ENCODE measurements around the gene HSPA4. TPM values are rescaled to one million over a fixed set of nuclear protein-coding genes. Genes with fewer than 3 reads are reported as not detected.
"Not testable (repeated sequence)": the region's sequence is repeated elsewhere in the genome, so short reads cannot be mapped to it uniquely, and the experiment has no call there.

HSPA4 gene
- total and polyA plus RNA-seq, 5 experiments from 2014 or later: 32.8 to 73.3 (median 40.4) TPM

DNA sequence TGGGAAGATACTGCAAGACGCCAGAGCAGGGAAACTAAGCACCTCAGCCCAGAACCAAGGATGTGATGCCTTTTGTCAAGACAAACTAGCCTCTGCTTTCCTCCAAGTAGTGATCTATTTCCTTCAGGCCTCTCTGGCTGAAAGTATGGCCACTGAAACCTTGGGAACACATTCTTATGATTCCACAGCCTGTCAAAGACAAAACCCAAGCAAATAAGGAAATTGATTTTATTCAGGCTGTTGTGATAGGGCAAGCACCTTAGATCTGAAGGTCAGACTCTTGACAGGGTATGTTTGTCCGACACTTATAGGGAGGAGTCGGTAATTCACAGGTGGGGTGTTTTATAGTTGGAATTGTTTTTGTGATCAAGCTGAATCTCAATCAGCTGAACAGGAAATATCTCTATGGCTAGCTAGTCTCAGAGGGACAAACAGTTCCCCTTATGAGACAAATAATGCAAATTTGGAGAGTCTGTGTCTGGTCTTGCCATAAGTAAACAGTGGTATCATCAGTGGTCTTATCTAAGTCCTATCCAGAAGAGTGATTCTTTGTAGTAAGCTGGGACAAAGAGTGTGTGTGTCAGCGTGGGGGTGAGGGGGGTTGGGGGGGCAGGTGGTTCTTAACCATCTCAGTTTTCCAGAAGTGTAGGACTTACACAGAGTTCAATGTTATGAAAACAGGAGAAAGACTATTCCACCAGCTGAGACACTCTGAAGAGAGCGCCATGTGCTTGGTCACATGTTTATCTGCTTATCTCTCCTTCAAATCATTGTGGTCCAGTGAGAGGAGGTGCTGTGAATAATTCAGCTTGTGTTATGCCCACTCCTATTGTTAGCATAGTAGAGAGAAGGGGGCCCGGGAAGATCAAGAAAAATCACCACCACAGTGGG is 18.7 kb upstream of the HSPA4 start:
- Mint-ChIP-seq H3K27ac (peak overlapping the region in 3 of 10 donors; percentile 11 to 79 (median 29)), H3K27me3 (peaks cover 0 to 17% (median 3%) of the 10 kb centered on the region in 5 donors), H3K4me3 (peak overlapping the region in 1 of 10 donors; percentile 56), H3K4me1 (peaks cover 0 to 37% (median 0%) of the 10 kb centered on the region in 4 donors), H3K9me3 (peaks cover 0 to 1% (median 0%) of the 10 kb centered on the region in 9 donors), H3K36me3 (no peaks in the 10 kb centered on the region)
- POLR2A ChIA-PET: interaction anchor here (1.0 to 1.6 kb wide), 2 partner anchors 18 to 70 kb away, joined by 3 to 15 read pairs; partner anchors contain the start of genes AFF4 and HSPA4
- DNase-seq: no peak
- peak in 1 of 2 donors; percentile 44 for ATAC-seq

DNA sequence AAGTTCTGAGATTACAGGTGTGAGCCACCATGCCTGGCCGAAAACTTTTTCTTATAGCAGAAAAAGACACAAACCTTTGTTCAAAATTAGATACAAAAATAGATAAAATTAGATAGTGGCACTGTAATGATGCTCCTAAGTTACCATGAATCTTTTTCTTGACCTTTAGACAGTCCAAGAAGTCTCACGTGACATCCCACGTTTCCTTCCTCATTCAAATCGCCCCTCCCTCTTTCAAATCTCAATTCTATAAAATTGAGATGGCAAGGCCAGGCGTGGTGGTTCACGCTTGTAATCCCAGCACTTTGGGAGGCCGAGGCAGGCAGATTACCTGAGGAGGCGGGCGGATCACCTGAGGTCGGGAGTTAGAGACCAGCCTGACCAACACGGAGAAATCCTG is 17.7 kb upstream of the HSPA4 start:
- peak overlapping the region in 1 of 10 donors; percentile 41 for H3K27ac Mint-ChIP-seq
- H3K27me3 Mint-ChIP-seq: peaks cover 0 to 17% (median 3%) of the 10 kb centered on the region in 5 donors
- H3K36me3 Mint-ChIP-seq: no peaks in the 10 kb centered on the region
- H3K4me1 Mint-ChIP-seq: peaks cover 0 to 37% (median 0%) of the 10 kb centered on the region in 4 donors
- no peak overlapping the region for H3K4me3 Mint-ChIP-seq
- POLR2A ChIA-PET: interaction anchor here (1.0 to 1.6 kb wide), 2 partner anchors 17 to 18 kb away, joined by 3 to 15 read pairs; partner anchors contain the start of gene HSPA4
- no peak for ATAC-seq
- DNase-seq: no peak
- H3K9me3 Mint-ChIP-seq: peaks cover 0 to 1% (median 0%) of the 10 kb centered on the region in 9 donors

DNA sequence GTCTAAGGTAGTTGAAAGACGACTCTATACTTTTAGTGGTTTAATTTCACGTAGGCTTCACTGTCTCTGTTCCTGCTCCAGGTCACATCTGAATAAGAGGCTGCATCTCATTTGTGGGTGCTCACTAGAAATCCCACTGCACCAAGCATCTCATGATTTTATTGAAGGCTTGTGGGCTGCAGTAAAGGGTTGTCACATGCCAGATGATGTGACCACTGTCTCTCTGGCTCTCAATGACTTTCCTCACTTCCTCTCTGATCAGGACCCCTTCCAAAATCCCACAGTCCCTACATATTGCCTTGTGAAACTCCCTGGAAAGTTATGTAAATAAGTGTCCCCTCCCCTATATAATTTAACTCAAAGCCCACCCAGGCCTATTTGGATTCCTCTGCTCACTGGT is 16.6 kb upstream of the HSPA4 start:
- H3K27ac Mint-ChIP-seq: peak overlapping the region in 1 of 10 donors; percentile 20
- ATAC-seq (no peak), DNase-seq (no peak)
- peaks cover 0 to 1% (median 0%) of the 10 kb centered on the region in 9 donors for H3K9me3 Mint-ChIP-seq
- H3K4me3 Mint-ChIP-seq: no peak overlapping the region
- peaks cover 0 to 33% (median 0%) of the 10 kb centered on the region in 4 donors for H3K4me1 Mint-ChIP-seq
- H3K27me3 Mint-ChIP-seq: peaks cover 0 to 17% (median 3%) of the 10 kb centered on the region in 5 donors
- POLR2A ChIA-PET: interaction anchor here (1.0 kb wide), 1 partner anchor 17 kb away, joined by 3 read pairs; the partner anchor contains the start of gene HSPA4
- H3K36me3 Mint-ChIP-seq: no peaks in the 10 kb centered on the region

DNA sequence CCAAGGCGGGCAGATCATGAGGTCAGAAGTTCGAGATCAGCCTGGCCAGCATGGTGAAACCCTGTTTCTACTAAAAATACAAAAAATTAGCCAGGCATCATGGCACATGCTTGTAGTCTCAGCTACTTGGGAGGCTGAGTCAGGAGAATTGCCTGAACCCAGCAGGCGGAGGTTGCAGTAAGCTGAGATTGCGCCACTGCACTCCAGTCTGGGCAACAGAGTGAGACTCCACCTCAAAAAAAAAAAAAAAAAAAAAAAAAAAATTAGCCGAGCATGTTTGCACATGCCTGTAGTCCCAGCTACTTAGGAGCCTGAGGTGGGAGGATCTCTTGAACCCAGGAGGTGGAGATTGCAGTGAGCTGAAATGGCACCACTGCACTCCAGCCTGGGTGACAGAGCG is 15.1 kb upstream of the HSPA4 start:
- not testable (repeated sequence) for DNase-seq, H3K27ac Mint-ChIP-seq, H3K9me3 Mint-ChIP-seq, H3K36me3 Mint-ChIP-seq, H3K4me3 Mint-ChIP-seq, ATAC-seq
- H3K27me3 Mint-ChIP-seq: peaks cover 0 to 17% (median 3%) of the 10 kb centered on the region in 5 donors
- POLR2A ChIA-PET: interaction anchor here (0.6 kb wide), 2 partner anchors 9 to 15 kb away, joined by 4 read pairs; partner anchors contain the start of gene HSPA4
- H3K4me1 Mint-ChIP-seq: peaks cover 0 to 28% (median 0%) of the 10 kb centered on the region in 4 donors

DNA sequence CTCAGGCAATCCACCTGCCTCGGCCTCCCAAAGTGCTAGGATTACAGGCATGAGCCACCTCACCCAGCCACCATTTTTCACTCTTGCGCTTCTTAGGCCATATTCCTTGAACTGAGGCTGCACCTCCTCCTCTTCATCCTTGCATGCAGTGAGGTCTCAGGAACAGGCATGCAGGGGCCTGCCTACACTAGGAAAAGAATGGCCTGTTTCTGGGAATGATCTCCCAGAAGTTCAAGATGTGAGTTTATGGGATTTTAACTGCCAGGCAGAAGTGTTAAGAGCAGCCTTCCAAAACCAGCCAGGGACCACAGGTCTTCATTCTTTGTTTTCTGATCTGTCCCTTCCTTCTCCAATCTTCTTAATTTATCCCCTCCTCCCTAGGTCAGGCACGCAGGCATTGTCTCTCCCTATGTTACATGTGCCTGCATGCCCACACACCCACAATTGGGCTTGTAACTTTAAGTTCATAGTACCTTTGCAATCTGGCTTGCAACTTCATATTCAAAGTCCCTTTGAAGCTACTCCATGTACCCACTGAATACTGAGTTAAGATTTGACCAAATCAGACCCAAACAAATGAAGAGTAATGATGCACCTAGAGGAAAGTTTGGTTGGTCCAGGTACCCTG is 10.5 kb upstream of the HSPA4 start:
- Mint-ChIP-seq H3K9me3 (no peaks in the 10 kb centered on the region), H3K4me3 (no peak overlapping the region)

DNA sequence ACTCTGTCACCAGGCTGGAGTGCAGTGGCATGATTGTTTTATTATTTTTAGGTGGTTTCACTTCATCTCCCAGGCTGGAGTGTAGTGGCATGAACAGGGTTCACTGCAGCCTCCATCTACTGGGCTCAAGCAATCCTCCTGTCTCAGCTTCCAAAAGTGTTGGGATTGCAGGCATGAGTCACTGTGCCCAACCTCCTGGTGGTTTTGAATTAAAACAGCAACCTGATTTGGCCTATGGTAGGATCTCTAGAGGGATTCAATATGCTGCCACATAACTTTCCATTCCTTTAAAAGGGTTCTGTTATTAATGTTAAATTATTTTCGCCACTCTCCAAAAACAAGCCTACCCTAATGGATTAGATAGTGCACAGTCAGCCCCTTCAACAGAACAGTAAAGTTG is 9.9 kb upstream of the HSPA4 start:
- ATAC-seq: no peak
- Mint-ChIP-seq H3K4me3 (no peak overlapping the region), H3K9me3 (no peaks in the 10 kb centered on the region), H3K4me1 (peaks cover 0 to 2% (median 0%) of the 10 kb centered on the region in 4 donors), H3K36me3 (no peaks in the 10 kb centered on the region), H3K27me3 (no peaks in the 10 kb centered on the region), H3K27ac (no peak overlapping the region)
- no peak for DNase-seq
- POLR2A ChIA-PET: interaction anchor here (1.9 kb wide), 1 partner anchor 9 kb away, joined by 4 read pairs; the partner anchor contains the start of gene HSPA4

More for the DNA sequence above, 10.5 kb upstream of the HSPA4 start:
- Mint-ChIP-seq H3K27ac (peak overlapping the region in 2 of 10 donors; percentile 31 to 45), H3K4me1 (peaks cover 0 to under 1% (median 0%) of the 10 kb centered on the region in 4 donors), H3K27me3 (peaks cover 0 to 2% (median 0%) of the 10 kb centered on the region in 5 donors), H3K36me3 (no peaks in the 10 kb centered on the region)
- POLR2A ChIA-PET: interaction anchor here (0.7 to 1.9 kb wide), 2 partner anchors 10 to 14 kb away, joined by 4 read pairs; partner anchors contain the start of gene HSPA4
- ATAC-seq (no peak), DNase-seq (no peak)

DNA sequence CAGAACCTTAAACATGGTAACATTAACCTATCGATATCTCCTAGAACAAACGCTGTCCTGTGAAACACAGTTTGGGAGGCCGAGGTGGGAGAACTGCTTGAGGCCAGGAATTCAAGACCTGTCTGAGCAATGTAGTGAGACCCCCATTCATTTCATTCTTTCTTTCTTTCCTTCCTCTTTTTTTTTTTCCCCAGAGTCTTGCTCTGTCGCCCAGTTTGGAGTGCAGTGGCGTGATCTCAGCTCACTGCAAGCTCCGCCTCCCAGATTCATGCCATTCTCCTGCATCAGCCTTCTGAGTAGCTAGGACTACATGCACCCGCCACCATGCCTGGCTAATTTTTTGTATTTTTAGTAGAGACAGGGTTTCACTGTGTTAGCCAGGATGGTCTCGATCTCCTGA is 5.3 kb upstream of the HSPA4 start:
- H3K4me3 Mint-ChIP-seq, ATAC-seq: not testable (repeated sequence)

DNA sequence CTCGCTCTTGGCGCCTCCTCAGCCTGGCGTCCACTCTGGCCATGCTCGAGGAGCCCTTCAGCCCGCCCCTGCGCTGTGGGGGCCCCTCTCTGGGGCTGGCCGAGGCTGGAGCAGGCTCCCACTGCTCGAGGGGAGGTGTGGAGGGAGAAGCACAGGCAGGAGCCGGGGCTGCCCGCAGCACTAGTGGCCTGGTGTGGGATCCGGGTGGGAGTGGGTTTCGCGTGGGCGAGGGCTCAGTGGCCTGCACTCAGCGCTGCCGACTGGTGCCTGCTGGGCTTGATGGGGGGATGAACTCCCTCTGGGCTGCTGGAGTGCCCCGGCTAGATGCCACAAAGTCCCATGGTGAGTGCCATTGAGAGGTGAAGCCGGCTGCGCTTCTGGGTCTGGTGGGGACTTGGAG is 4.4 kb upstream of the HSPA4 start:
- DNase-seq (no peak), ATAC-seq (no peak)
- H3K9me3 Mint-ChIP-seq: no peaks in the 10 kb centered on the region
- H3K27me3 Mint-ChIP-seq: no peaks in the 10 kb centered on the region
- H3K27ac Mint-ChIP-seq: no peak overlapping the region
- H3K4me3 Mint-ChIP-seq: no peak overlapping the region
- peaks cover 7 to 24% (median 20%) of the 10 kb centered on the region in 4 donors for H3K4me1 Mint-ChIP-seq
- POLR2A ChIA-PET: no interaction called here
- peaks cover 0 to 1% (median 0%) of the 10 kb centered on the region in 3 donors for H3K36me3 Mint-ChIP-seq

More for the DNA sequence above, 5.3 kb upstream of the HSPA4 start:
- DNase-seq, POLR2A ChIA-PET, H3K27me3 Mint-ChIP-seq, H3K9me3 Mint-ChIP-seq, H3K36me3 Mint-ChIP-seq: not testable (repeated sequence)
- Mint-ChIP-seq H3K27ac (peak overlapping the region in 1 of 10 donors; percentile 36), H3K4me1 (peaks cover 6 to 24% (median 18%) of the 10 kb centered on the region in 4 donors)

DNA sequence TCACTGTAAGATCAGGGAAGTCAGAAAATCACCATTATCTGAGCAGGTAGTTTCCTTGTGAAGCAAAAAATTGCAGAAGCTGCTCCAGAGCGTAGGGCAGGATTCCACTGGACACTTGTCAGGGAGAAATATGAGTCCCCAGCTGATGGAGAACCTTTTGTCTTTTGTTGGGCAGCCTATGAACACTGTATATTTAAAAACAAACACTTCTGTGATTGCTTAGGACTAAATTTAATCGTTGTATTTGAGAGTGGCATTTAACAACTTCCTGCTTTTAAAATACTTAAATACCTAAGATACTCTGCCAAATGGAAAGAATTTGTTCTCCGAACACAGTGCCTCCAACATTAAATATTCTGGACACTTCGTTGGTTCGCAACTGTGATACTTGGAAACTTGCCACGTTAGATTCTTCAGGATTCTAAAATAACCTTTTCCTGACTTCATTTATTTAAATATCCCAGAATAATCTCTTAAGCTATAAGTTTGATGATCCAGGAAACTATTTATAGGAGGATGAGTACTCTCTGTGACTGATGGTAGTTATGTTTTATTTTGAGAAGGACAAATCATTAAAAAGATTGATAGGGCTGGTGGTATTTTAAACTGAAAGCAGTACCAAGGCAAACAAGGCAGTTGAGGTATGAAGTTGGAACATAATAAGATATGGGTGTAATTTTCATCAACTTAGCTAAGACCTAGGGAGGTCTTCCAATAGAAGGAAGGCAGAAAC is 2.7 kb upstream of the HSPA4 start:
- POLR2A ChIA-PET: interaction anchor here (0.6 to 5.1 kb wide), 3 partner anchors 57 to 127 kb away, joined by 7 to 69 read pairs (median 7); partner anchors contain the start of gene AFF4

DNA sequence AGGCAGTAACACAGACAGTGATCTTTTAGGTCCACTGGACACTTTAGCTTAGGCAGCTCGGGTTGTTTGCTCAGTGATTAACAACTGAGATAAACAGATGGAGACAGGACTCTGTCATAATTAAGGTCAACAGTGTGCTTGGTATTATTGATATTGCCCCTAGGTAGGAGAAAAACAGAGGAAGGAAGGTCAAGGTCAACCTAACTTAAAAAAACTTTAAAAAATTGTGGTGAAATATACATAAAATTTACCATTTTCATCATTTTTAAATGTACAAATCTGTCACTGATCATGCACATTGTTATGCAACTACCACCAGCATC is 2.1 kb upstream of the HSPA4 start:
- Mint-ChIP-seq H3K27me3 (no peaks in the 10 kb centered on the region), H3K4me3 (peak overlapping the region in 2 of 10 donors; percentile 36 to 42), H3K9me3 (no peaks in the 10 kb centered on the region), H3K27ac (peak overlapping the region in 9 of 10 donors; percentile 66 to 100 (median 79)), H3K4me1 (peaks cover 15 to 44% (median 35%) of the 10 kb centered on the region in 4 donors), H3K36me3 (peaks cover 0 to 4% (median 3%) of the 10 kb centered on the region in 3 donors)
- ATAC-seq: no peak
- POLR2A ChIA-PET: interaction anchor here (5.1 kb wide), 1 partner anchor 87 kb away, joined by 69 read pairs; the partner anchor contains the start of gene AFF4
- no peak for DNase-seq

More for the DNA sequence above, 2.7 kb upstream of the HSPA4 start:
- Mint-ChIP-seq H3K27me3 (no peaks in the 10 kb centered on the region), H3K27ac (peak overlapping the region in 9 of 10 donors; percentile 66 to 100 (median 79)), H3K4me1 (peaks cover 13 to 38% (median 31%) of the 10 kb centered on the region in 4 donors), H3K36me3 (peaks cover 0 to 4% (median 2%) of the 10 kb centered on the region in 3 donors), H3K9me3 (no peaks in the 10 kb centered on the region), H3K4me3 (peak overlapping the region in 2 of 10 donors; percentile 36 to 42)
- no peak for DNase-seq
- ATAC-seq: no peak

DNA sequence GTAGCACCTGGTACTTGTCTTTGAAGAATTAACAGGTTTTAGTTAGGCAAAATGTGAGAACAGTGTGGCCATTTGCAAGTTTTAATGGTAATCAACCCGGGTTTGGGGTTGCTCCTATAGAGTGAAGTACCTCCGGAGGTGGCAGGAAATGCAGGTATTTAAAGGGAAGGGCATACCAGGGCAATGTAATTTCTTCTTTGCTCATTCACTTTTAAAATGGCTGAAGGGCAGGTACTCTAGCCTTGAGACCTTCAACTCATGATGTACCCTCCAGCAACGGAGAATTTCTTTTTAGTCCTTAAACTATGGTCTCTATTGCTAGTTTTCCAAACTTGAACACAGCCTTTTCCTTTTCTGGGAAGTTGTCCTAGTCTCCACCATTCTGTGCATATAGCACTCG is 1.3 kb upstream of the HSPA4 start:
- no peak for ATAC-seq
- Mint-ChIP-seq H3K9me3 (no peaks in the 10 kb centered on the region), H3K36me3 (peaks cover 0 to 4% (median 4%) of the 10 kb centered on the region in 3 donors), H3K4me1 (peaks cover 19 to 52% (median 44%) of the 10 kb centered on the region in 4 donors), H3K27me3 (no peaks in the 10 kb centered on the region), H3K27ac (peak overlapping the region; percentile 99 to 100 (median 100)), H3K4me3 (peak overlapping the region; percentile 95 to 99 (median 98))
- POLR2A ChIA-PET: interaction anchor here (0.6 to 5.1 kb wide), 12 partner anchors 9 to 1506 kb away, joined by 3 to 69 read pairs (median 8); partner anchors contain the start of genes AFF4, GDF9, PPP2CA and RAD50
- peak in 1 of 10 donors; percentile 12 for DNase-seq
